ENCODE measurements around the gene AGPAT4.

GRCh38 chr6:161136655-161137054 lies 137.2 kb downstream of the AGPAT4 start:
- TF ChIP-seq CTCF (conservative IDR thresholded peaks at IDR 0.05; ENCODE audit: low read length): no peak
- no peak for TF ChIP-seq EZH2phosphoT487 (IDR thresholded peaks at IDR 0.05; ENCODE audit: borderline replicate concordance, low read depth, low read length)
